Measurements from ENCODE around the gene PLXNA2. TPM values are rescaled to one million over a fixed set of nuclear protein-coding genes. Genes with fewer than 3 reads are reported as not detected.

PLXNA2 gene
- total RNA-seq, 2 donors from 2014 or later: 44.5 to 51.6 TPM

GRCh38 chr1:208110296-208110695 lies 133.9 kb downstream of the PLXNA2 start:
- DNase-seq (no peak), ATAC-seq (no peak)
- intact Hi-C loops (cut with DNase I): no loop called here

GRCh38 chr1:208108646-208109330 lies 135.4 kb downstream of the PLXNA2 start:
- Histone ChIP-seq H3K27me3 (no peaks in the 10 kb centered on the region), H3K36me3 (replicated peaks in 1 of 2; ENCODE audit: insufficient read depth in 1 of 2, low read depth in 2 of 2) (peaks cover 0 to 3% of the 10 kb centered on the region in 2 donors), H3K4me1 (no peaks in the 10 kb centered on the region), H3K4me3 (no peak overlapping the region), H3K9me3 (no peaks in the 10 kb centered on the region), H3K27ac (no peak overlapping the region)
- ATAC-seq (no peak), DNase-seq (no peak)
- TF ChIP-seq CTCF (IDR thresholded peaks at IDR 0.05): no peak
- TF ChIP-seq POLR2A (IDR thresholded peaks at IDR 0.05): no peak
- 89 to 90% methylated on average over 5 of the region's 5 CpGs for WGBS, 2 donors
- intact Hi-C loops (cut with DNase I): no loop called here

More at GRCh38 chr1:208110296-208110695, 133.9 kb downstream of the PLXNA2 start:
- no peak for TF ChIP-seq CTCF (IDR thresholded peaks at IDR 0.05)
- TF ChIP-seq POLR2A (IDR thresholded peaks at IDR 0.05): no peak
- H3K36me3 ChIP-seq (replicated peaks in 1 of 2; ENCODE audit: insufficient read depth in 1 of 2, low read depth in 2 of 2): peaks cover 0 to 3% of the 10 kb centered on the region in 2 donors
- no peak overlapping the region for H3K27ac ChIP-seq
- 83 to 87% methylated on average over 4 of the region's 4 CpGs for WGBS, 2 donors
- no peaks in the 10 kb centered on the region for H3K4me1 ChIP-seq
- H3K9me3 ChIP-seq: no peaks in the 10 kb centered on the region
- no peaks in the 10 kb centered on the region for H3K27me3 ChIP-seq
- no peak overlapping the region for H3K4me3 ChIP-seq

GRCh38 chr1:208108213-208108608 lies 136.0 kb downstream of the PLXNA2 start:
- ATAC-seq: no peak

GRCh38 chr1:208107425-208108212 lies 136.6 kb downstream of the PLXNA2 start:
- ATAC-seq (no peak), DNase-seq (peak in 1 of 4 donors; percentile 41)
- WGBS, 2 donors: 72 to 80% methylated on average over 13 of the region's 13 CpGs
- Histone ChIP-seq H3K36me3 (replicated peaks in 1 of 2; ENCODE audit: insufficient read depth in 1 of 2, low read depth in 2 of 2) (peaks cover 0 to 3% of the 10 kb centered on the region in 2 donors), H3K4me3 (no peak overlapping the region), H3K27me3 (no peaks in the 10 kb centered on the region), H3K4me1 (peaks cover 1% of the 10 kb centered on the region), H3K9me3 (no peaks in the 10 kb centered on the region), H3K27ac (no peak overlapping the region)
- TF ChIP-seq CTCF (IDR thresholded peaks at IDR 0.05) (no peak), POLR2A (IDR thresholded peaks at IDR 0.05) (no peak)
- intact Hi-C loops (cut with DNase I): no loop called here

More at GRCh38 chr1:208108213-208108608, 136.0 kb downstream of the PLXNA2 start:
- Histone ChIP-seq H3K4me1 (no peaks in the 10 kb centered on the region), H3K27ac (no peak overlapping the region), H3K27me3 (no peaks in the 10 kb centered on the region), H3K36me3 (replicated peaks in 1 of 2; ENCODE audit: insufficient read depth in 1 of 2, low read depth in 2 of 2) (peaks cover 0 to 3% of the 10 kb centered on the region in 2 donors), H3K4me3 (no peak overlapping the region), H3K9me3 (no peaks in the 10 kb centered on the region)
- 92 to 97% methylated on average over 2 of the region's 2 CpGs for WGBS, 2 donors
- TF ChIP-seq POLR2A (IDR thresholded peaks at IDR 0.05): no peak
- no peak for TF ChIP-seq CTCF (IDR thresholded peaks at IDR 0.05)
- DNase-seq: no peak
- intact Hi-C loops (cut with DNase I): no loop called here

Data from body of pancreas (tissue), 4 donors.